Heart right ventricle (tissue), 16 donors: ENCODE measurements around the gene CSDE1. TPM values are rescaled to one million over a fixed set of nuclear protein-coding genes. Genes with fewer than 3 reads are reported as not detected.
A peak's percentile ranks its signal among the peaks of the same experiment; 100 is the strongest.
"Not testable (repeated sequence)": the region's sequence is repeated elsewhere in the genome, so short reads cannot be mapped to it uniquely, and the experiment has no call there.

ENCODE experiments used
- ATAC-seq, 8 donors: fragments of 200-7000 bp; cut with Tn5 transposase; one replicate each; pipeline ENCODE4 v1.9.1; 2020; ENCODE audit warnings: mild to moderate bottlenecking in 8 of 8, moderate library complexity in 8 of 8, moderate number of reproducible peaks in 1 of 8
- DNase-seq, 2 donors: peaks; one replicate each; pipeline ENCODE4 v3.0.0-alpha.2; 2020
- H3K27ac ChIP-seq, 10 donors: fragments of 200-600 bp; sonication (generic) in 2 of 10; one replicate each; pipeline versions ENCODE4 v1.5.0 to v1.8.0; 2020 to 2022; ENCODE audit warnings: mild to moderate bottlenecking in 3 of 10
- H3K27me3 ChIP-seq, 7 donors: fragments of 200-600 bp; one replicate each; pipeline ENCODE4 v1.8.0; 2021 to 2022; ENCODE audit warnings: mild to moderate bottlenecking in 2 of 7
- H3K36me3 ChIP-seq, 9 donors: fragments of 200-600 bp; sonication (generic) in 1 of 9; one replicate each; pipeline versions ENCODE4 v1.5.0 to v1.8.0; 2020 to 2022; ENCODE audit warnings: mild to moderate bottlenecking in 2 of 9
- H3K4me1 ChIP-seq, 9 donors: fragments of 200-600 bp; sonication (generic) in 1 of 9; one replicate each; pipeline versions ENCODE4 v1.5.0 to v1.8.0; 2020 to 2022; ENCODE audit warnings: mild to moderate bottlenecking in 4 of 9
- H3K4me3 ChIP-seq, 10 donors: fragments of 200-600 bp; sonication (generic) in 2 of 10; one replicate each; pipeline versions ENCODE4 v1.5.0 to v1.8.0; 2020 to 2022; ENCODE audit warnings: mild to moderate bottlenecking in 7 of 10, moderate library complexity in 2 of 10
- H3K9me3 ChIP-seq, 11 donors: fragments of 200-600 bp in 10 of 11; sonication (generic) in 2 of 11; one replicate each; pipeline versions ENCODE4 v1.5.0 to v1.8.0; 2013 to 2022; ENCODE audit warnings: mild to moderate bottlenecking in 2 of 11, control low read depth in 1 of 11, moderate library complexity in 1 of 11
- WGBS, 2 donors: extraction: QIAGEN DNeasy Blood & Tissue Kit; methylation state at CpG; one replicate each; pipeline ENCODE4 v1.1.7; 2013; ENCODE audit warnings: inconsistent platforms in 1 of 2; 5-methylcytosine and 5-hydroxymethylcytosine counted together
- intact Hi-C, 10 donors: fragments of 100-400 bp; cut with DNase I; formaldehyde crosslinking; loops; one replicate each; pipeline versions ENCODE4 v1.11.1 to v1.14.2; 2022
- polyA plus RNA-seq, 2 donors: library from polyadenylated mRNA; stranded (reverse); fragments of 200-250 nt; gene quantifications; one replicate each; pipeline ENCODE4 v1.2.3, GENCODE V29; 2013
- total RNA-seq, 10 donors: library from RNA; stranded (reverse); fragmentation: NEBNext Ultra II Directional in 3 of 10; extraction: Animal tissue kit (Norgen Biotek cat#: 25700) in 3 of 10; gene quantifications; one replicate each; pipeline versions ENCODE4 v1.2.1 to v1.2.4, GENCODE V29; 2021 to 2023
- TF ChIP-seq, protein P1 (sequence below), 9 donors: fragments of 200-600 bp; sonication (generic) in 2 of 9; IDR thresholded peaks; one replicate each; pipeline versions ENCODE4 v1.5.0 to v1.8.0; 2021 to 2022; ENCODE audit warnings: antibody characterized with exemption in 9 of 9, mild to moderate bottlenecking in 5 of 9, moderate library complexity in 1 of 9
- donor health status: Arrhythmogenic right ventricular cardiomyopathy.
- donor health status: ischemic (EF 13 %, LVEDD 7.1; RV severe dilation, severe dysfunction).
- donor health status: healthy with polysubstance abuse.
- donor health status: DM: no; HTN: yes; CAD: no.
- donor health status: DM: no; HTN: no; CAD: no.
- donor health status: ischemic (EF 25% LVEDD 6.9; RV normal size, moderate dysfunction).
- donor health status: ischemic (EF 25% LVEDD 5.7; RV mildly dilated, moderate dysfunction).
- donor health status: healthy.
- donor health status: DM: yes; HTN: yes; CAD: no.
- donor health status: Ischemic cardiomyopathy.
- donor health status: ischemic (EF 35%, LVEDD 5.7; RV mildly dilated, moderate dysfunction).
- donor health status: nonischemic (EF 11% LVEDD 7.7; RV severe dilation, severe dysfunction).
- donor health status: DM: yes; HTN: yes; CAD: no.
- donor health status: PGD.
- donor health status: ischemic (EF 29% LVEDD 5.4; RV normal size, mild dysfunction).
- donor health status: nonischemic (EF 23%, LVEDD 6.1; RV moderate dilation, normal function).

CSDE1 gene
- total and polyA plus RNA-seq, 12 donors: 137 to 1,012 (median 867) TPM

- peaks cover 3 to 58% (median 51%) of the 10 kb centered on the region in 9 donors for H3K4me1 ChIP-seq
- peak overlapping the region; percentile 70 to 97 (median 92) for H3K4me3 ChIP-seq
- DNase-seq (peak in 1 of 2 donors; percentile 23), ATAC-seq (peak in 2 of 8 donors; percentile 12 to 29)
- intact Hi-C loops: loop anchor here in 5 of 10 donors (2.0 to 5.0 kb wide), 7 partner anchors 40 to 410 kb away; partner anchors contain the start of genes BCAS2 (in 2 of the 5), TRIM33 (in 2 of the 5), DENND2C (in 1 of the 5) and NRAS (in 1 of the 5)
- WGBS, 2 donors: 1 to 2% methylated on average over 17 of the region's 17 CpGs
- TF ChIP-seq, protein P1, sequence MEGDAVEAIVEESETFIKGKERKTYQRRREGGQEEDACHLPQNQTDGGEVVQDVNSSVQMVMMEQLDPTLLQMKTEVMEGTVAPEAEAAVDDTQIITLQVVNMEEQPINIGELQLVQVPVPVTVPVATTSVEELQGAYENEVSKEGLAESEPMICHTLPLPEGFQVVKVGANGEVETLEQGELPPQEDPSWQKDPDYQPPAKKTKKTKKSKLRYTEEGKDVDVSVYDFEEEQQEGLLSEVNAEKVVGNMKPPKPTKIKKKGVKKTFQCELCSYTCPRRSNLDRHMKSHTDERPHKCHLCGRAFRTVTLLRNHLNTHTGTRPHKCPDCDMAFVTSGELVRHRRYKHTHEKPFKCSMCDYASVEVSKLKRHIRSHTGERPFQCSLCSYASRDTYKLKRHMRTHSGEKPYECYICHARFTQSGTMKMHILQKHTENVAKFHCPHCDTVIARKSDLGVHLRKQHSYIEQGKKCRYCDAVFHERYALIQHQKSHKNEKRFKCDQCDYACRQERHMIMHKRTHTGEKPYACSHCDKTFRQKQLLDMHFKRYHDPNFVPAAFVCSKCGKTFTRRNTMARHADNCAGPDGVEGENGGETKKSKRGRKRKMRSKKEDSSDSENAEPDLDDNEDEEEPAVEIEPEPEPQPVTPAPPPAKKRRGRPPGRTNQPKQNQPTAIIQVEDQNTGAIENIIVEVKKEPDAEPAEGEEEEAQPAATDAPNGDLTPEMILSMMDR (IDR thresholded peaks at IDR 0.05): no peak
- no peaks in the 10 kb centered on the region for H3K9me3 ChIP-seq
- H3K36me3 ChIP-seq: peaks cover 0 to 7% (median 0%) of the 10 kb centered on the region in 9 donors
- peak overlapping the region in 9 of 10 donors; percentile 92 to 100 (median 99) for H3K27ac ChIP-seq
- no peaks in the 10 kb centered on the region for H3K27me3 ChIP-seq
These were observed 782 bp downstream of the CSDE1 start for GRCh38 chr1:114756949-114757454.

- no peaks in the 10 kb centered on the region for H3K9me3 ChIP-seq
- intact Hi-C loops: loop anchor here in 5 of 10 donors (2.0 to 5.0 kb wide), 7 partner anchors 39 to 409 kb away; partner anchors contain the start of genes BCAS2 (in 2 of the 5), TRIM33 (in 2 of the 5), DENND2C (in 1 of the 5) and NRAS (in 1 of the 5)
- ATAC-seq: no peak
These were observed 1.5 kb downstream of the CSDE1 start for GRCh38 chr1:114756009-114756892.

DNA sequence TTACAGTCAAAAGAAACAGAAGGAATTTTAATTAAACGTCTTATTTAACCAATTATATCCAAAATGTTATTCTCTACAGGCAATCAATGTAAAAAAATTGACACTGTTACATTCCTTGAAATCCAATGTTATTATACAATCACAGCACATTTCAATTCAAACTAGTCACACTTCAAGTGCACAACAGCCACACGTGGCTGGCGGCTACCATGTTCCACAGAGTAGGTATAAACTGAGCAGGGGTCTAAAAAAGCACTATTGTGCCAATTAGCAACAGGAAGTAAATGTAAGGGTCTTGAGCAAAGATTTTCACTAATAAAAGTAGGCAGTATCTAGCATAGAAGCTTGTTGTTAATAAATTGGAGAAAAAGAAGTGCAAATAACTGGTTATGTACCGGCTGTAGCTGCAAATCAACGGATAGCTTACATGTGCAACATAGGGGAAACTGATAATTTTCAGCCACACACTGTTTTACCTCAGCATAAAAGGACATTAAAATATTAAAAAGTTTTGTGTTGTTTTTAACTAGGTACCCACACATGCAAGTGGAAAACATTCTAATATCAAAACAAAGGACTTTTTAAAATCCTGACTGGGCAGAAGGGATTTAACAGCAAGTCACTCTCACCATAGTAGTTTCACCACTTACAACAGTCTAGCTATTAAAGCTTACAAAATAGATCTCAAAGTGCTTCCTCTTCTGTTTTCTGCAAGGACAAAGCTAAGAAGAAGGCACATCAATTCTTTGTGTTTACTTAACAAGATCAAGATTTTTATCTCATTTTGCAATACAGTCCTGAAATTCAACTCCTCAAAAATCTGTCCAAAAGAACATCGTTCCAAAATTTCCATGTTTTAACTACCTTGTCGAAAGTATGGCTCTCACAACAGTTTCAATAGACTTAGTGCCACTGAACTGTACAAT lies 2.5 kb downstream of the CSDE1 start:
- Histone ChIP-seq H3K9me3 (no peaks in the 10 kb centered on the region), H3K27ac (peak overlapping the region in 9 of 10 donors; percentile 30 to 100 (median 97)), H3K4me3 (peak overlapping the region in 9 of 10 donors; percentile 70 to 97 (median 93)), H3K36me3 (peaks cover 0 to 14% (median 0%) of the 10 kb centered on the region in 9 donors), H3K27me3 (no peaks in the 10 kb centered on the region), H3K4me1 (peaks cover 3 to 75% (median 68%) of the 10 kb centered on the region in 9 donors)
- TF ChIP-seq, protein P1 (IDR thresholded peaks at IDR 0.05): no peak
- DNase-seq (no peak), ATAC-seq (no peak)
- 41 to 51% methylated on average over 7 of the region's 7 CpGs for WGBS, 2 donors
- intact Hi-C loops: loop anchor here in 5 of 10 donors (5.0 kb wide), 5 partner anchors 38 to 408 kb away; partner anchors contain the start of genes BCAS2 (in 1 of the 5), DENND2C (in 1 of the 5), NRAS (in 1 of the 5) and TRIM33 (in 1 of the 5)

More at GRCh38 chr1:114756009-114756892, 1.5 kb downstream of the CSDE1 start:
- Histone ChIP-seq H3K27ac (peak overlapping the region in 9 of 10 donors; percentile 30 to 100 (median 97)), H3K27me3 (no peaks in the 10 kb centered on the region), H3K4me3 (peak overlapping the region; percentile 70 to 97 (median 92)), H3K4me1 (peaks cover 3 to 66% (median 58%) of the 10 kb centered on the region in 9 donors), H3K36me3 (peaks cover 0 to 7% (median 0%) of the 10 kb centered on the region in 9 donors)
- WGBS, 2 donors: 27 to 29% methylated on average over 14 of the region's 14 CpGs
- TF ChIP-seq, protein P1 (IDR thresholded peaks at IDR 0.05): no peak
- no peak for DNase-seq

DNA sequence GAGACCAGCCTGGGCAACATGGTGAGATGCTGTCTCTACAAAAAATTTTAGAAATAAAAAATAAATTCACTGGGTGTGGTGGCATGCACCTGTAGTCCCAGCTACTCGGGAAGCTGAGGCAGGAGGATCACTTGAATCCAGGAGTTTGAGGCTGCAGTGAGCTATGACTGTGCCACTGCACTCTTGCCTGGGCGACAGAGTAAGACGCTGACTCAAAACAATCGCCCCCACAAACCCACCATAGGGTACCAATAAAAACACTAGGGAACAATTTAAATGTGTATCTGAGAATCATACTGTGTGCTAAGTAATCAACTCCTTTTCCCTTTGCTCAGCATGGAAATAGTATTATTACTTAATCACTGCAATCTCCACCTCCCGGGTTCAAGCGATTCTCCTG lies 4.1 kb downstream of the CSDE1 start:
- DNase-seq, H3K9me3 ChIP-seq, H3K4me3 ChIP-seq, H3K27me3 ChIP-seq, H3K27ac ChIP-seq, ATAC-seq: not testable (repeated sequence)
- WGBS, 2 donors: 81 to 88% methylated on average over 6 of the region's 6 CpGs
- Histone ChIP-seq H3K4me1 (peaks cover 3 to 90% (median 84%) of the 10 kb centered on the region in 9 donors), H3K36me3 (peaks cover 0 to 30% (median 0%) of the 10 kb centered on the region in 9 donors)
- intact Hi-C loops: loop anchor here in 1 of 10 donors (5.0 kb wide), 1 partner anchor 36 kb away; the partner anchor contains the start of gene NRAS
